Stomach (tissue), 9 donors: ENCODE measurements around the gene PGD. TPM values are rescaled to one million over a fixed set of nuclear protein-coding genes. Genes with fewer than 3 reads are reported as not detected.
"Not testable (repeated sequence)": the region's sequence is repeated elsewhere in the genome, so short reads cannot be mapped to it uniquely, and the experiment has no call there.

Experiments
- DNase-seq, 2 donors: peaks; one replicate each; pipeline versions ENCODE4 v3.0.0 to v3.0.0-alpha.2; 2013 to 2019
- H3K27ac ChIP-seq, 5 donors: fragments of 200-600 bp in 4 of 5; sonication (generic) in 4 of 5; one replicate each; pipeline ENCODE4 v1.5.1; 2013 to 2019; ENCODE audit warnings: mild to moderate bottlenecking in 1 of 5, moderate library complexity in 1 of 5
- H3K27me3 ChIP-seq, 3 donors: fragments of 200-600 bp; sonication (generic); one replicate each; pipeline ENCODE4 v1.5.1; 2017 to 2019; ENCODE audit warnings: mixed run types in 1 of 3
- H3K36me3 ChIP-seq, 4 donors: fragments of 200-600 bp; sonication (generic); 1 replicate in 3 of 4; 2 replicates in 1 of 4; pipeline ENCODE4 v1.5.1; 2016 to 2019
- H3K4me1 ChIP-seq, 4 donors: fragments of 200-600 bp; sonication (generic); one replicate each; pipeline ENCODE4 v1.5.1; 2016 to 2019
- H3K4me3 ChIP-seq, 4 donors: fragments of 200-600 bp; sonication (generic) in 3 of 4; one replicate each; pipeline ENCODE4 v1.5.1; 2016 to 2019; ENCODE audit warnings: mild to moderate bottlenecking in 1 of 4
- H3K9me3 ChIP-seq, 4 donors: fragments of 200-600 bp; sonication (generic); one replicate each; pipeline ENCODE4 v1.5.1; 2016 to 2019
- CTCF ChIP-seq, 7 experiments: fragments of 450-650 bp in 4 of 7; fragments of 200-600 bp in 3 of 7; sonication (generic) in 3 of 7; IDR thresholded peaks; one replicate each; pipeline ENCODE4 v1.5.1; 2016 to 2019; ENCODE audit warnings: antibody characterized with exemption in 7 of 7, control low read depth in 2 of 7, mild to moderate bottlenecking in 1 of 7
- EP300 ChIP-seq: sonication (generic); formaldehyde crosslinking; IDR thresholded peaks from one replicate; pipeline ENCODE4 v1.6.1; 2017; ENCODE audit warnings: antibody characterized with exemption
- POLR2A ChIP-seq, 4 donors: fragments of 450-650 bp; IDR thresholded peaks; one replicate each; pipeline ENCODE4 v1.6.1; 2016; ENCODE audit warnings: antibody characterized with exemption in 4 of 4, control low read depth in 2 of 4, mild to moderate bottlenecking in 1 of 4, moderate library complexity in 1 of 4
- POLR2AphosphoS5 ChIP-seq, 3 donors: sonication (generic); formaldehyde crosslinking; IDR thresholded peaks; one replicate each; pipeline ENCODE4 v1.6.1; 2016; ENCODE audit warnings: antibody characterized with exemption in 3 of 3
- whole genome bisulfite sequencing, 5 donors: extraction: QIAGEN DNeasy Blood & Tissue Kit in 3 of 5; methylation state at CpG; one replicate each; pipeline versions ENCODE4 v1.1.5 to v1.1.7; 2013 to 2018; 5-methylcytosine and 5-hydroxymethylcytosine counted together
- intact Hi-C: fragments of 100-400 bp; cut with DNase I; formaldehyde crosslinking; loops from one replicate; pipeline ENCODE4 v1.15.1; 2023; ENCODE audit warnings: low total_unique reads
- polyA plus RNA-seq, 3 donors: library from polyadenylated mRNA; stranded (reverse); fragments of 200-250 nt; gene quantifications; one replicate each; pipeline ENCODE4 v1.2.3, GENCODE V29; 2013
- total RNA-seq, 5 donors: library from RNA; depleted of rRNA; stranded (reverse); fragments of >200 nt; gene quantifications; one replicate each; pipeline versions ENCODE4 v1.1.0 to v1.2.3, GENCODE V29; 2014 to 2016
- donor health status: healthy with polysubstance abuse.
- donor health status: Bipolar disorder and iron deficiency.
- donor health status: healthy.

PGD gene
- total and polyA plus RNA-seq, 8 donors, result 25.4 to 227 (median 74.0) TPM

- DNase-seq, result no peak
- WGBS, 5 donors, result 87 to 94% (median 91%) methylated on average over 15 of the region's 15 CpGs
- no peaks in the 10 kb centered on the region for H3K9me3 ChIP-seq
- TF ChIP-seq CTCF (IDR thresholded peaks at IDR 0.05) (no peak), EP300 (no peak), POLR2A (IDR thresholded peaks at IDR 0.05) (no peak), POLR2AphosphoS5 (IDR thresholded peaks at IDR 0.05) (no peak)
- no peak overlapping the region for H3K4me3 ChIP-seq
- no peak overlapping the region for H3K27ac ChIP-seq
- peaks cover 0 to 11% (median 0%) of the 10 kb centered on the region in 4 donors for H3K4me1 ChIP-seq
- no peaks in the 10 kb centered on the region for H3K27me3 ChIP-seq
- H3K36me3 ChIP-seq, result peaks cover 38 to 82% (median 76%) of the 10 kb centered on the region in 4 donors
- intact Hi-C loops, result no loop called here
Observed at GRCh38 chr1:10419351-10419750, 20.5 kb downstream of the PGD start.

DNA sequence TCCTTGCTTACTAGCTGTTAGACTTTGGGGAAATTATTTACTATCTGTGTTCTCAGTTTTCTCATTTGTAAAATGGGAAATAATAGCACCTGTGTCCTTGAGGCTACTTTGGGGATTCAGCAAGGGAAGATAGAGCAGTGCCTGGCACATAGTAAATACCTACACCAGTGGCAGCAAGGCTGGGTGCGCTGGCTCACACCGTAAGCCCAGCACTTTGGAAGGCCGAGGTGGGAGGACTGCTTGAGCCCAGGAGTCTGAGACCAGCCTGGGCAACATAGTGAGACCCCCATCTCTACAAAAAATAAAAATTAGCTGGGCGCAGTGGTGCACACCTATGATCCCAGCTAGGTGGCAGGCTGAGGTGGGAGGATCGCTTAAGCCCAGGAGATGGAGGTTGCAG is 22.8 kb downstream of the PGD start:
- TF ChIP-seq POLR2AphosphoS5 (IDR thresholded peaks at IDR 0.05), result no peak
- no peak for TF ChIP-seq CTCF (IDR thresholded peaks at IDR 0.05)
- no peak for TF ChIP-seq EP300
- no peak for TF ChIP-seq POLR2A (IDR thresholded peaks at IDR 0.05)
- no peak for DNase-seq
- intact Hi-C loops, result no loop called here
- Histone ChIP-seq H3K9me3 (no peaks in the 10 kb centered on the region), H3K27me3 (no peaks in the 10 kb centered on the region), H3K36me3 (peaks cover 29 to 61% (median 53%) of the 10 kb centered on the region in 4 donors), H3K4me3 (no peak overlapping the region), H3K4me1 (no peaks in the 10 kb centered on the region), H3K27ac (no peak overlapping the region)
- 92 to 97% (median 95%) methylated on average over 5 of the region's 5 CpGs for WGBS, 5 donors

- no peaks in the 10 kb centered on the region for H3K27me3 ChIP-seq
- TF ChIP-seq POLR2AphosphoS5 (IDR thresholded peaks at IDR 0.05), result no peak
- no peak for TF ChIP-seq EP300
- no peak for TF ChIP-seq CTCF (IDR thresholded peaks at IDR 0.05)
- TF ChIP-seq POLR2A (IDR thresholded peaks at IDR 0.05), result no peak
- H3K27ac ChIP-seq, result no peak overlapping the region
- peaks cover 0 to 6% (median 0%) of the 10 kb centered on the region in 4 donors for H3K4me1 ChIP-seq
- intact Hi-C loops, result no loop called here
- H3K9me3 ChIP-seq, result no peaks in the 10 kb centered on the region
- H3K4me3 ChIP-seq, result no peak overlapping the region
- 65 to 70% (median 67%) methylated on average over 7 to 9 of the region's 9 CpGs for WGBS, 5 donors
- peaks cover 15 to 37% (median 29%) of the 10 kb centered on the region in 4 donors for H3K36me3 ChIP-seq
- peak in 1 of 2 donors; percentile 50 for DNase-seq
Observed at GRCh38 chr1:10424034-10424433, 25.2 kb downstream of the PGD start.

- intact Hi-C loops, result loop anchor here (5.0 kb wide), 1 partner anchor 47 kb away; no protein-coding TSS in a partner anchor
- H3K27ac ChIP-seq, result no peak overlapping the region
- H3K4me1 ChIP-seq, result peaks cover under 1 to 10% (median 2%) of the 10 kb centered on the region in 4 donors
- TF ChIP-seq POLR2A (IDR thresholded peaks at IDR 0.05) (no peak), CTCF (IDR thresholded peaks at IDR 0.05) (no peak), POLR2AphosphoS5 (IDR thresholded peaks at IDR 0.05) (no peak), EP300 (no peak)
- H3K27me3 ChIP-seq, result no peaks in the 10 kb centered on the region
- DNase-seq, result no peak
- peaks cover 10 to 31% (median 23%) of the 10 kb centered on the region in 4 donors for H3K36me3 ChIP-seq
- no peaks in the 10 kb centered on the region for H3K9me3 ChIP-seq
- H3K4me3 ChIP-seq, result no peak overlapping the region
- WGBS, 5 donors, result 82 to 89% (median 84%) methylated on average over 8 of the region's 8 CpGs
Observed at GRCh38 chr1:10424651-10425050, 25.8 kb downstream of the PGD start.

DNA sequence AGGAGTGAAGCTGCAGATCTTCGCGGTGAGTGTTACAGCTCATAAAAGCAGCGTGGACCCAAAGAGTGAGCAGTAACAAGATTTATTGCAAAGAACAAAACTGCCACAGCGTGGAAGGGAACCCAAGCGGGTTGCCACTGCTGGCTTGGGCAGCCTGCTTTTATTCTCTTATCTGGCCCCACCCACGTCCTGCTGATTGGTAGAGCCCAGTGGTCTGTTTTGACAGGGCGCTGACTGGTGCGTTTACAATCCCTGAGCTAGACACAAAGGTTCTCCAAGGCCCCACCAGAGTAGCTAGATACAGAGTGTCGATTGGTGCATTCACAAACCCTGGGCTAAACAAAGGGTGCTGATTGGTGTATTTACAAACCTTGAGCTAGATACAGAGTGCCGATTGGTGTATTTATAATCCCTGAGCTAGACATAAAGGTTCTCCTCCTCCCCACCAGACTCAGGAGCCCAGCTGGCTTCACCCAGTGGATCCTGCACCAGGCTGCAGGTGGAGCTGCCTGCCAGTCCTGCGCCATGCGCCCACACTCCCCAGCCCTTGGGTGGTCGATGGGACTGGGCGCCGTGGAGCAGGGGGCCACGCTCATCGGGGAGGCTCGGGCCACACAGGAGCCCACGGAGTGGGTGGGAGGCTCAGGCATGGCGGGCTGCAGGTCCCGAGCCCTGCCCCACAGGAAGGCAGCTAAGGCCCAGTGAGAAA is 27.1 kb downstream of the PGD start:
- H3K9me3 ChIP-seq, DNase-seq, H3K27ac ChIP-seq, H3K27me3 ChIP-seq, H3K4me3 ChIP-seq: not testable (repeated sequence)
- Histone ChIP-seq H3K36me3 (peaks cover 5 to 18% (median 10%) of the 10 kb centered on the region in 4 donors), H3K4me1 (peaks cover 6 to 18% (median 13%) of the 10 kb centered on the region in 4 donors)
- intact Hi-C loops, result loop anchor here (5.0 kb wide), 1 partner anchor 49 kb away; no protein-coding TSS in a partner anchor
- 60 to 84% (median 79%) methylated on average over 10 to 21 of the region's 21 CpGs for WGBS, 5 donors

GRCh38 chr1:10426535-10426848 is 27.6 kb downstream of the PGD start:
- H3K27ac ChIP-seq, H3K9me3 ChIP-seq, DNase-seq, H3K27me3 ChIP-seq, H3K4me3 ChIP-seq: not testable (repeated sequence)
- intact Hi-C loops, result loop anchor here (5.0 kb wide), 1 partner anchor 49 kb away; no protein-coding TSS in a partner anchor
- H3K4me1 ChIP-seq, result peaks cover 11 to 23% (median 18%) of the 10 kb centered on the region in 4 donors
- H3K36me3 ChIP-seq, result peaks cover under 1 to 13% (median 5%) of the 10 kb centered on the region in 4 donors
- WGBS, 5 donors, result 87 to 100% (median 96%) methylated on average over 1 to 21 of the region's 21 CpGs; no CpG with 5 or more reads in 1 of the 5 donors
